H1 (cell line): ENCODE measurements around the gene S1PR3. TPM values are rescaled to one million over a fixed set of nuclear protein-coding genes. Genes with fewer than 3 reads are reported as not detected.

Experiments used
- NRF1 ChIP-seq: IDR thresholded peaks from 2 replicates; pipeline ENCODE4 v1.6.1; 2011; ENCODE audit warnings: mild to moderate bottlenecking, low read depth, low read length, improper control_type of control experiment
- polyA plus RNA-seq, 7 experiments: library from polyadenylated mRNA; depleted of rRNA in 3 of 7; stranded (reverse) in 5 of 7; unstranded in 2 of 7; fragments of >200 nt in 5 of 7; fragments of 200-250 nt in 2 of 7; gene quantifications; 1 replicate in 5 of 7; 2 replicates in 1 of 7; 4 replicates in 1 of 7; pipeline versions ENCODE4 v1.2.1 to v1.2.3, GENCODE V29; 2011 to 2013; ENCODE audit warnings: missing spikeins in 2 of 7, mixed read lengths in 2 of 7
- total RNA-seq: library from RNA; stranded (reverse); fragmentation: NEBNext Ultra II Directional; extraction: Animal tissue kit (Norgen Biotek cat#: 25700); gene quantifications from 2 replicates; pipeline ENCODE4 v1.2.1, GENCODE V29; 2021

S1PR3 gene
- total and polyA plus RNA-seq, 2 of the 8 experiments (the other 6 are each of a cell fraction or from before 2014, with no cell fraction given): 3.7 to 6.4 TPM

DNA sequence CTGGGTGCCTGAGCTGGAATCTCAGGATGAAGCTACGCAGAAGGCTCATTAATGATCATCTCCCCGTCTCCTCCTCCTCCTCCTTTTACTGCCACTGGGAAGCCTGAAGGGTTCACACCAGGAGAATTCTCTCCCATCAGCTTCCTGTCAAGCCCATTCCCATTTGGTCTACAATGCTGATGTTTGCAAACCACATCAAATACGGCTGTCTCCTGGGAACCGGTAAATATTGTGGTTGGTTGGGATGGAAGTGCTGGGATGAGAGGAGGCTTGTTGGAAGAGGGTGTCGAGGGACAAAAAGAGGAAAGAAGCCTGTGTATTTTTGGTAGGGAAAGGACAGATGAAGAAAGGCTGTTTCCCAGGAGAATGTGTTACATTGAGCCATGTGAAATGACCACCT is 13.2 kb upstream of the S1PR3 start (continued):
- TF ChIP-seq NRF1: no peak
